GM18870 (cell line): ENCODE measurements around the gene ATG4D.

Experiments
- ATAC-seq: cut with Tn5 transposase; IDR thresholded peaks from one replicate; pipeline ENCODE4 v1.9.1; 2021; ENCODE audit warnings: moderate library complexity; ENCODE audit not compliant: unreplicated experiment

Gene ATG4D

GRCh38 chr19:10543420-10544241 lies at the start of gene ATG4D:
TSS of gene ATG4D (plus strand) at chr19:10543904. CDS start at chr19:10544091, 187 bp downstream.
- ATAC-seq = no peak

- ATAC-seq = no peak
Observed at GRCh38 chr19:10497371-10497770, 46.3 kb upstream of the ATG4D start.

- no peak for ATAC-seq
Observed at GRCh38 chr19:10499550-10500246, 44.0 kb upstream of the ATG4D start.

- no peak for ATAC-seq
Observed at GRCh38 chr19:10500247-10500592, 43.5 kb upstream of the ATG4D start.

GRCh38 chr19:10501971-10502523 lies 41.7 kb upstream of the ATG4D start:
- ATAC-seq = peak; percentile 39

GRCh38 chr19:10502524-10503001 lies 41.1 kb upstream of the ATG4D start:
- peak; percentile 56 for ATAC-seq

GRCh38 chr19:10503002-10503789 lies 40.5 kb upstream of the ATG4D start, which contains the start of gene KEAP1:
TSS of gene KEAP1 (minus strand) at chr19:10503356. CDS start at chr19:10500033, 3,323 bp downstream.
- ATAC-seq = no peak

GRCh38 chr19:10505583-10506229 lies 38.0 kb upstream of the ATG4D start:
- ATAC-seq = no peak

GRCh38 chr19:10508036-10508435 lies 35.7 kb upstream of the ATG4D start:
- ATAC-seq = no peak

GRCh38 chr19:10508707-10509106 lies 35.0 kb upstream of the ATG4D start:
- ATAC-seq = no peak

- ATAC-seq = no peak
Observed at GRCh38 chr19:10510301-10510802, 33.4 kb upstream of the ATG4D start.

GRCh38 chr19:10513223-10513622 lies 30.5 kb upstream of the ATG4D start:
- ATAC-seq = no peak

GRCh38 chr19:10514211-10515145 lies 29.2 kb upstream of the ATG4D start:
- ATAC-seq = no peak

GRCh38 chr19:10516064-10516385 lies 27.7 kb upstream of the ATG4D start:
- no peak for ATAC-seq

GRCh38 chr19:10516671-10517286 lies 26.9 kb upstream of the ATG4D start:
- ATAC-seq = no peak

- no peak for ATAC-seq
Observed at GRCh38 chr19:10517361-10517759, 26.3 kb upstream of the ATG4D start, which contains the start of gene S1PR5. TSS of gene S1PR5 (minus strand) at chr19:10517447. CDS start at chr19:10515011, 2,436 bp downstream.

GRCh38 chr19:10517760-10518443 lies 25.8 kb upstream of the ATG4D start:
- ATAC-seq = no peak
